ENCODE data around the gene NT5C3B. TPM values are rescaled to one million over a fixed set of nuclear protein-coding genes. Genes with fewer than 3 reads are reported as not detected.
"Not testable (repeated sequence)": the region's sequence is repeated elsewhere in the genome, so short reads cannot be mapped to it uniquely, and the experiment has no call there.

NT5C3B gene
- polyA plus RNA-seq, result 10 to 100 TPM; 45.9 to 70.5 (median 50.0) TPM

DNA sequence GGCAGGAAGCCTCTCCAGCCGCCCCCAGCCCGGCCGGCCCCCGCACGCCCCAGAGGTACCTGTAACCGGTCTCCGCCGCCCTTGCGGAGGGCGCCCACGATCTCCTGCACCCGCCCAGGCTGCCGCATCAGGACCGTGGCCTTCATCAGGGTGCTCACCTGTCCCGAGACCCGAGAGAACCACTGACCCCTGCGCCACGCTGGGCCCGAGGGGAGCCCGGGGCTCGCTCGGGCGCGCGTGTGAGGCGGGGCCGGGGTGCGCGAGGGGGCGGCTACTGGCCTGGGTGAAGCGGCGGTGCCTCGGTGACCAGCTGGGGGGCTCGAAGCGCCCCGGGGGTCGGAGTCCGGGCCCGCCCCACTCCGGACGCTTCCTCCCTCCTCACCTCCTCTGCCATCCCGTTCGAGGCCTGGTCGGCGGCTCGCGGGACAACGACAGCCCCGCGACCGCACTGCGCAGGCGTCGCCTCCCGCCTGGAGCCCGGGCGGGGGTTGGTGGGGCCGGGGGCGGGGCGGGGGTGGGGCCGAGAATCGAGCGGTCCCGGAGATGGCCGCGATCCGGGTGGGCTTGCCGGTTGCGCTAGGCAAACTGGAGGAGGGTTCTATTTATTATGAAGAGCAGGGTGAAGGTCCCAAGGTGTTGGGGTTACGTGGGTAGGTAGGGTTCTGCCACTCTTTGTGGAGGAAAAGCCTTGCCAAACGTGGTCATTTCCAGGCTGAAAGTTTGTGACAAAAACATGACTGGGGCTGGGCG lies at the start of gene NT5C3B:
NT5C3B (minus strand) TSS at position 433 of the 750 bp plus-strand sequence; CDS start at position 394, 39 bp downstream.
- no peak within 1 kb of the TSS for H3K27ac ChIP-seq (ENCODE audit: low read depth, low read length)
- WGBS, 3 donors, result 0 to 1% (median 1%) methylated on average over 55 to 72 of the region's 72 CpGs

DNA sequence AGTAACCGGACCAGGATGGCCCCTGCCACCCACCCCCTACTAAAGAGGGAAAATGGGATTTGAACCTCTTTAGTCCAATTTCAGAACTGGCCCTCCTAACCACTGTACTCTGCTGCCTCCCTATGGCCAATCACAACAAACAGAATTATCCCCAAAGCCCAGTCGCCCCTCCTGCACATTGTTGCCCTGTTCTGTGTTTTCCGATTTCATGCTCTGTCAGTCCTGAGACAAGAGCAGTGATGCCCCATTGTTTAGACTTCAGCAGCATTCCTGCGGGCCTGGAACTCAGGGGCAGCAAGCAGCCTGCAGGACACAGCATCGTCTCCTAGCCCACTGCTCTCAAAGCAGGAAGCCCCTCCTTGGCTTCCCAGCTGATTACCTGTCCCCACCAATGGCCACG lies 49.7 kb upstream of the NT5C3B start:
- 80 to 90% (median 80%) methylated on average over 6 of the region's 6 CpGs for WGBS, 3 donors
- no peak overlapping the region for H3K27ac ChIP-seq (ENCODE audit: low read depth, low read length)

DNA sequence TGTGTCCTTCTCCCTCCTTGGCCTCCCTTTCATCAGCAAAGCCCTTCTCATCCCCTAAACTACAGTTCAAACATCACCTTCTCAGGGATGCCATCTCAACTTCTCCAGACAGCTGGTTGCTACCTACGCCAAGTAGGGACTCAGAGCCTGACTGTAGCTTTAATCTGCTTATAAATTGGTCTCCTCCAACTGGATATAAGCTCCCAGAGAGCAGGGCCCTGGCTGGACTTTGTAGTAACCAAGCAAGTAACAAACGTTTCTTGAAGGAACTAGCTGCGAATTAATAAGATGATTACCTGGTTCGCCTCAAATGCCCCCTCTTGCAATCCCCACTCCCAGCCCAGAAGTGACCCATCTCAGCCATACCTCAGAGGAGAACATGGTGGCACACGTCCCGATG lies 46.7 kb upstream of the NT5C3B start:
- no peak overlapping the region for H3K27ac ChIP-seq (ENCODE audit: low read depth, low read length)
- 82 to 90% (median 90%) methylated on average over 6 of the region's 6 CpGs for WGBS, 3 donors

DNA sequence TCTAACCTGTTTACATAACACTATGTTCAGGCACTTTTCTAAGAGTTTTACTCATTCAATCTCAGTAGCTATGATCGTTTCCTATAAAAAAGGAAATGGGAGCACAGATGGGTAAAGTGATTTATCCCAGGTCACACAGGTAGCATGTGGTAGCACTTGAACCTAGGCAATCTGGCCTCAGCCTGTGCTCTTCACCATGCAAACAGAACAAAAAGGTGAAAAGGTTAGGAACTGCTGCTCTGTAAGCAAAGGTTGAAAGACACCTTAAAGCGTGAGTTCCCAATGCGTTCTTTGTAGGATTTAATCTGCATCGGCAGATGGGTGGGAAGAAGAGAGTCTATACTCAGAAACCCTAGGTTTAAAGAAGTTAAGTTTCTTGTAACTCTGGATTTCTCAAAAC lies 44.1 kb upstream of the NT5C3B start:
- H3K27ac ChIP-seq (ENCODE audit: low read depth, low read length), result no peak overlapping the region
- WGBS, 3 donors, result 85 to 92% (median 88%) methylated on average over 4 of the region's 4 CpGs

DNA sequence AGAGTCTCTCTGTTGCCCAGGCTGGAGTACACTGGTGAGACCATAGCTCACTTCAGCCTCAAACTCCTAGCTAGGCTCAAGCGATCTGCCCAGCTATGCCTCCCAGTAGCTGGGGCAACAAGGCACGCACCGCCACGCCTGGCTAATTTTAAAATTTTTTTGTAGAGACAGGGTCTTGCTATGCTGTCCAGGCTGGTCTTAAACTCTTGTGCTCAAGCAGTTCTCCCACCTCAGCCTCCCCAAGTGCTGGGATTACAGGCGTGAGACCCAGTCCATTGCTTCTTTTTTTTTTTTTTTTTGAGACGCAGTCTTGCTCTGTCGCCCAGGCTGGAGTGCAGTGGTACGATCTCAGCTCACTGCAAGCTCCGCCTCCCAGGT lies 38.2 kb upstream of the NT5C3B start:
- 96 to 98% (median 96%) methylated on average over 7 to 9 of the region's 9 CpGs for WGBS, 3 donors
- not testable (repeated sequence) for H3K27ac ChIP-seq (ENCODE audit: low read depth, low read length)

DNA sequence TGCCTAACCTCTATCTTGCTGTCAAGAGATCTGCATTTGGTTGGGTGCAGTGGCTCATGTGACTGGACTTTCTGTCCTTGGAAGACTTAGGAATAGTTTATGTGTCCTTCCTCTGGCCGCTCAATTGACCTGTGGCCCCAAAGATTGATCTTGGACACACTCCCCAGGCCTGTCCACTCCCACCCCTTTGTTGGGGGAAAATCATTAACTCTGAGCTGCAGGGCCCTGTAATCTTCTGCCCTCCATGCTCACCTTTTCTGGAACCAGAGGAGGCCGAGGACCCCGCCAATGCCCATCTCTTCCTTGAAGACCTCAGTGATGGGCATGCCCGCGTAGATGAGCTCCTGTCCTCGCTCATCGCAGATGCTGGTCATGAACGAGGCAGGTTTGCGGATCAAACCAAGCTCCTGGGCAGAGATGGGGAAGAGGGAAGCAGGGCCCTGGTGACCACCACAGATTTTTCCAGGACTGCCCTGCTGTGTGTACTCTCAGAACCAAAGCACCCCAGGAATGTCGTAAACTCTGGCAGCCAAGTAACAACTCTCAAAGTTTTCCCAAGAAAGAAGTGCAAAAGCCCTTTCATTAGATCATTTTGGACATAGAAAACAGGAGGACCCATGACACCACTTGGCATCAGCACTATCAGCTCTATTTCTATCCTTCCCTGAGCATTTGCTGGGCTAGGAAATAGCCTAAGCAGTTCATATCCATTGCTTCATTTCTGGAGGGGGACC lies 37.7 kb upstream of the NT5C3B start:
- WGBS, 3 donors, result 93 to 95% (median 95%) methylated on average over 10 of the region's 10 CpGs

DNA sequence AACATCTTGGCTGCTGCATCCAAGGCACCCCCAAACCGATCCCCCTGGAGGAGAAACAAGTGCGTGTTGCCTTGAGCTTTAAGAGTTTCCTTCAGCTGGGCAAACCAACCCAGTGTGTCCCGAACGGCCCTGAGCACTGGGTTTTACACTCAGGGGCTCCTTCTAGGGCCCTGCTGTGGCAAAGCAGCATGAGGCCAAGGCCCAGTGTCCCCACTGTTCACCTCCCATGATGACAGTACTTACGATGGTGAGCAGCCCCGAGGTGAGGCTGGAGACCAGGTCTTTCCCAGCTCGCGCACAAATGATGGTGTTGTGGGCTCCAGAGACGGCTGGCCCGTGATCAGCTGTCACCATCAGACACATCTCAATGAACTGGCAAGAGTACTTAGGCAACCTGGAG lies 35.8 kb upstream of the NT5C3B start:
- H3K27ac ChIP-seq (ENCODE audit: low read depth, low read length), result no peak overlapping the region
- 87 to 96% (median 94%) methylated on average over 10 of the region's 10 CpGs for WGBS, 3 donors

More for the DNA sequence above, 37.7 kb upstream of the NT5C3B start:
- H3K27ac ChIP-seq (ENCODE audit: low read depth, low read length), result no peak overlapping the region

DNA sequence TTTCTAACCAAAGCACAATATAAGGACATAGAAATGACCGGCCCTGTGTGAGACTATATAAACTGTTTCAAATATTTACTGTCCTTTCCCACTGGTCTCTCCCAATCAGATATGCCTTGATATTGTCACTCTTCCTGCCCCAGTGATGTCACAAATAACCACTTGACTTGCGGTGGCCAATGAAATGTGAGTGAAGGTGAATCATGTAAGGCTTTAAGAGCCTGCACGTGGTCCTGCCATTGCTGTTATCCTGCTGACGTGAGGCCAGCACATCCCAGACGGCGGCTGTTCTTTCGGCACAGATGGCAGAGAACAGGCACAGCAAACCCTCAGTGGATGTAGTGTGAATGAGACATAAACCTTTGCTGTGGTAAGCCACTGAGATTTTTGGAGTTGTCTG lies 34.6 kb upstream of the NT5C3B start:
- H3K27ac ChIP-seq (ENCODE audit: low read depth, low read length), result no peak overlapping the region

DNA sequence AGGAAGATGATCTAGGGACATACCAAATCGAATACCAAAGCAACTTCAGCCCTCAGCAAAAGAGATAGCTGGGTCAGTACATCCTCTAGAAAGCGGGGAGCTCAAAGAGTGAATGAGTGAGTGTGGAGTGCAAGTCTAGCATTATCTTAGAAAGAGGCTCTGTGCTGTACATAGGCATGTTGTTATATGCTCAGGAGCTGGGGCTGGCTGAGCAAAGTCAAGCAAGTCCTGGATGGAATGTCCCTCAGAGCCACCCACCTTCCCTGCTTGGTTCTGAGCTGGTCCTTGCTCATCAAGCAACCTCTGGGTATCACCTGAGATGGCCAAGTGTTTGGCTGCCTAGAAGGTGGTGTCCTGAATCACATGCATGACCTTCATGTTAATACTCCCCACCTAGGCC lies 34.1 kb upstream of the NT5C3B start:
- H3K27ac ChIP-seq (ENCODE audit: low read depth, low read length), result no peak overlapping the region
- 80 to 88% (median 87%) methylated on average over 2 of the region's 2 CpGs for WGBS, 3 donors

More for the DNA sequence above, 34.6 kb upstream of the NT5C3B start:
- 77 to 89% (median 82%) methylated on average over 7 of the region's 7 CpGs for WGBS, 3 donors

DNA sequence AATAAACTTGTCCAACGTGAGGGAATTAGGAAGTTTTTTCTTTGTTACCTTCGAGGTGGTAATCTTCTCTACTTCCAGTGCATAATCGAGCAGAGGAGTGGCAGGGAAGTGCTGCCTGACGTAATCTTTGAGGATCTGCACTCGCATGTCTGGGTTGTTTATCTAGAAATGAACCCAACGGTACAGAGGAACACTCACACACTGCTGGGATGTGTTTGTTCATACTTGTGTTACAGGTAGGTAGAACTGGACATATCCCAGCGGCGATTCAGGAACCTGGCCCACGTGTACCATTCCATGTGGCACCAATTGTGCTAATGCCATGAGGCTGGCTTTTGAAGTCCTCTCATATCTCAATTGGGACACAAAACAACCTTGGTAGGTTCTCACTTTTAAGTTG lies 33.4 kb upstream of the NT5C3B start:
- WGBS, 3 donors, result 67 to 70% (median 70%) methylated on average over 9 of the region's 9 CpGs
- H3K27ac ChIP-seq (ENCODE audit: low read depth, low read length), result no peak overlapping the region

DNA sequence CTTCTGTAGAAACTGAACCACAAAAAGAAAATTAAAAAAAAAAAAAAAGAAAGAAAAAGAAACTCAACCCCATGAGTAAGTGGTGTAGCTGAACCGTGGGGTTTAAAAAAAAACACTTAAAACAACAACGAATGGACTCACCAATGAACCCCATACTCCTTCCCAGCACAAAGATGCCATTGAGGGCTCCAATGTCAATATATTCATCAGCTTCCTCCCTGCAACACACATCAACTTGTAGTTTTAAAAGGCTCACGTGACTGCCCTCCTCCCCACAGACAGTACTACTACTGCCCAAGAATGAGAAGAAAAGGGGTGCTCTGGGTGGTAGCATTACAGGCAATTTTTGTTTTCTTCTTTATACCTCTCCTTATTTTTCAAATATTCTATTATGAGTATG lies 32.5 kb upstream of the NT5C3B start:
- H3K27ac ChIP-seq (ENCODE audit: low read depth, low read length), result no peak overlapping the region
- WGBS, 3 donors, result 58 to 77% (median 62%) methylated on average over 3 of the region's 3 CpGs

DNA sequence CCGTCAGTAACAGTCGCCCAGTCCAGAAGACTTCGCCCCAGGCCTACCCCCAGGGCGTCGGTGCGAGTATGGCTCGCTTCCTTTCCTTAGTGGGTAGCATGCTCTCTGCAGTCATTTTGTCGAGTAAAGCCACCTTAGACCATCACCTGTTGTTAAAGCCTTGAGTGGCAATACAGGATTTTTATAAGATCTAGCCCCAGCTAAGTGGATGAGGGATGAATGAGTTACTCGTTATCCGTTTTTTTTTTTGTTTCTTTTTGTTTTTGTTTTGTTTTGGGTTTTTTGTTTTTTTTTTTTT lies 29.5 kb upstream of the NT5C3B start:
- WGBS, 3 donors, result 0 to 4% (median 2%) methylated on average over 10 of the region's 10 CpGs
- no peak overlapping the region for H3K27ac ChIP-seq (ENCODE audit: low read depth, low read length)

DNA sequence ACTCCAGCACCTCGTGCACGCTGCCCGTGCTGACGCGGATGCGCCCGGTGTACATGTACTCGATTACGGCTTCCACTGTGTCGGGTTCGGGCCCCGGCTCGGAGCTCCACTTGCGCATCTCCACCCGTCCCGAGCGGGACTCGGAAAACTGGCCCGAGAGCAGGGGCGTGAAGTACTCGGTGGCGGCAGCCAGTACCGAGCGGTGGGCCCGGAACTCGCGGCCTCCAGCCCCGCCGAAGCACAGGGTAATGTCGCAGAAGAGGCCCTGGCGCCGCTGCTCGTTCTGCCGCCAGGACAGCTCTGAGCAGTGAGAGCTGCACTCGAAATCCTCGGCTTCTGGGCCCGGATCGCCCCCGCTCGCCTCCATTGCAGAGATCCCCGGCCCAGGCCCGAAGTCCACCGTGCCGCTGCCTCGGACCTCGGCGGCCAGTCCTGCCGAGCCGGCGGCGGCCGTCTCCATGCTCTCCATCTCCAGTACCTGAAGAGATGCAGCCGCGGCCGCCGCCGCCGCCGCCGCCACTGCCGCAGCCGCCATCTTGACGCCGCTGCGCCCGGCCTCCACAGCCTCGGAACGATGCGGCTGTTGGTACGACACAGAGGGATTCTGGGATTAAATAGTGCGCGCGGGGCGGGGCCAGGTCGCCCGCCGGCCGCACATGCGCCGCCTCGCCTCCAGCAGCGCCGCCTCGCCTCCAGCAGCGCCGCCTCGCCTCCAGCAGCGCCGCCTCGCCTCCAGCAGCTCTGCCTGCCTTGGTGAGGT lies 29.0 kb upstream of the NT5C3B start, which contains the start of gene KLHL11:
KLHL11 (minus strand) TSS at position 588 of the 760 bp plus-strand sequence; CDS start at position 535, 53 bp downstream.
- no peak within 1 kb of the TSS for H3K27ac ChIP-seq (ENCODE audit: low read depth, low read length)
- WGBS, 3 donors, result 0% methylated on average over 70 to 88 of the region's 90 CpGs

DNA sequence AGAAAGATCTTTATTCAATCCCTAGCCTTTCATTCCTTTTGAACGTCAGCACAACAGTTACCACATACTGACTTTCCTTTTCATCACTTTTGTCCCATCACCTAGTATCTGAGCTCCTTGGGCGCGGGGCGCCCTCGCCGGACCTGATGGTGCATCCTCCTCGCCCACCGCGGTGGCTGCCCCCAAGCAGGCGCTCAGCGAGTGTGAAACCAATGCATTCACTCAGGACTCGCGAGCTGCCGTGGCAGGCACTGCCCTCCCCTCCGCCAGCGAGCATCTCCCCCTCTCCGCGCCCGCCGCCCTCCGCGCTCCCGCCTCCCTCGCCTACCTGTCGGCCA lies 28.4 kb upstream of the NT5C3B start:
- H3K27ac ChIP-seq (ENCODE audit: low read depth, low read length), result no peak overlapping the region
- 0% methylated on average over 20 to 25 of the region's 25 CpGs for WGBS, 3 donors

DNA sequence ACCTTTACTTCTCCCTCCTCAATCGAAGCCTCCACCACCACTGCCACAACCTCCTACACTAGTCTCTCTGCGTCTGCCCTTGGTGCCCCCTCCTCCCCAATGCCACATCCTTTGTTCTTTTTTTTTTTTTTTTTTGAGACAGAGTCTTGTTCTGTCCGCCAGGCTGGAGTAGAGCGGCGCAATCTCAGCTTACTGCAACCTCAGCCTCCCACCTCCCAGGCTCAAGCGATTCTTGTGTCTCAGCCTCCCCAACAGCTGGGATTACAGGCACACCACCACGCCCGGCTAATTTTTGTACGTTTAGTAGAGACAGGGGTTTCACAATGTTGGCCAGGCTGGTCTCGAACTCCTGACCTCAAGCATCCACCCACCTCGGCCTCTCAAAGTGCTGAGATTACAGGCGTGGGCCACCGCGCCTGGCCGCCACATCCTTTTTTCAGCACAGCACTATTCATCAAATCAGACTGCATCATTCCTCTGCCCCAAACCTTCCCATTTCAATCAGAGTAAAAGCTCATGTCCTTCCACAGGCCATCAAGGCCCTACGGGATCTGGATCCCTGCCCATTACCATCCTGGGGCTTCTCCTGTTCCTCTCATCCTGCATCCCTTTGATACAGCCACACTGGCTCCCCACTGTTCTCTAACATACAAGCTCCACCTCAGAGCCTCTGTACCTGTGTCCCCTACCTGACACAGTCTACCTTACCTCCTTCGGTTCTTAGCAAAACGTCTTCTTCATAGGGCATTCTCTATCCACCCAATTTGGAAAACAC lies 27.2 kb upstream of the NT5C3B start:
- H3K27ac ChIP-seq (ENCODE audit: low read depth, low read length), result no peak overlapping the region
- 57 to 69% (median 62%) methylated on average over 18 of the region's 18 CpGs for WGBS, 3 donors

DNA sequence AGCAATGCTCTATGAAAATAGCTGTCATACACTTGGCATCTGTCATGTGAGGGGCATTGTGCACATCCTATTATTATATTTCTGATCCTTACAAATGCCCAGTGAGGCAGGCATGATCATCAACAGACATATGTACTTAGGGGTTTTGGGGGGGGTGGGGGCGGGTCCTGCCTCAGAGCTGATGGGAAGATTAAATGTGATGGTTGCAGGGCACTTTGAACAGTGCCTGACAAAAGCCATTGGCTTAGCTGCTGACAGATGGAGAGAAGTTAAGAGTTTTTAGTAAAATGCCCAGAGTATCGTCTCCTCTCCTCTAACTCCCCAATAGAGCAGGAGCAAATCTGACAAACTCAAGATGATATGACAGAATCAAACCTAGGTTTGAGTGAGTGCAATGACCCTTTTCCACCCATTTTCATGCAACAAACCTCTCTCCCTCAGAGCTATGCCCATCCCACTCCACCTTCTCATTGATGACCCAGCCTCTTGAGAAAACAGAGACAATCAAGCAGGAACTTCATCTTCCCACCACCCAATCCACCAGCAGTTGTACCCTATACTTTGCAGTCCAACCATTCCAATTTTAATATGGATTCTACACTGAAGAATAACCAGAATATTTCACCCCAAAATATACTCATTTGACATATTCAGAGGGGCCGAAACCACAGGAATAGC lies 24.4 kb upstream of the NT5C3B start:
- 74 to 86% (median 81%) methylated on average over 3 of the region's 3 CpGs for WGBS, 3 donors
- H3K27ac ChIP-seq (ENCODE audit: low read depth, low read length), result no peak overlapping the region

DNA sequence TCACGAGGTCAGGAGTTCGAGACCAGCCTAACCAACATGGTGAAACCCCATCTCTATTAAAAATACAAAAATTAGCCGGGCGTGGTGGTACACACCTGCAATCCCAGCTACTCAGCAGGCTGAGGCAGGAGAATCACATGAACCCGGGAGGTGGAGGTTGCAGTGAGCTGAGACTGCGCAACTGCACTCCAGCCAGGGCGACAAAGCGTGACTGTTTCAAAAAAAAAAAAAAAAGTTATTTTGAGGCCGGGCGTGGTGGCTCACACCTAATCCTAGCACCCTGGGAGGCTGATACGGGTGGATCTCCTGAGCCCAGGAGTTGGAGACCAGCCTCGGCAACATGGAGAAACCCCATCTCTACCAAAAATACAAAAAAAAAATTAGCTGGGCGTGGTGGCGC lies 15.3 kb upstream of the NT5C3B start:
- H3K27ac ChIP-seq (ENCODE audit: low read depth, low read length), result not testable (repeated sequence)
- 93 to 95% (median 94%) methylated on average over 14 of the region's 14 CpGs for WGBS, 3 donors

Measured in adipose tissue (tissue), 3 donors.